BJ (cell line): ENCODE results near the gene TCF12. TPM values are rescaled to one million over a fixed set of nuclear protein-coding genes. Genes with fewer than 3 reads are reported as not detected.

Source experiments
- CTCF ChIA-PET: fragments of 350-600 bp; formaldehyde crosslinking; extraction: SDS; loops from one replicate; lab custom pipeline; 2021; ENCODE audit warnings: antibody characterized with exemption, inconsistent platforms; lab: Yijun Ruan, JAX
- POLR2A ChIA-PET: fragments of 300-600 bp; sonication (Branson Sonifier 250); formaldehyde crosslinking; extraction: SDS; loops from one replicate; lab custom pipeline; 2021; ENCODE audit warnings: antibody characterized with exemption; lab: Charles Lee
- DNase-seq: peaks from one replicate; pipeline ENCODE4 v3.0.0-alpha.2; 2011; ENCODE audit warnings: low read depth
- H3K27me3 ChIP-seq: 2 replicates; pipeline ENCODE4 v1.6.0; 2011; ENCODE audit warnings: low read length; ENCODE audit not compliant: control insufficient read depth, insufficient read depth
- H3K36me3 ChIP-seq: 2 replicates; pipeline ENCODE4 v1.5.1; 2011; ENCODE audit warnings: low read length; ENCODE audit not compliant: control insufficient read depth, insufficient read depth
- H3K4me3 ChIP-seq: 2 replicates; pipeline ENCODE4 v1.5.1; 2011; ENCODE audit warnings: low read depth, mild to moderate bottlenecking, control low read depth, low read length
- CTCF ChIP-seq: IDR thresholded peaks from 2 replicates; pipeline ENCODE4 v1.5.1; 2011; ENCODE audit warnings: low read depth, mild to moderate bottlenecking, control low read depth, inconsistent platforms, low read length, moderate library complexity; ENCODE audit not compliant: insufficient read depth
- polyA plus RNA-seq: library from polyadenylated mRNA; depleted of rRNA; stranded (reverse); fragments of >200 nt; gene quantifications from 2 replicates; pipeline ENCODE4 v1.2.3, GENCODE V29; 2011

Gene TCF12
- polyA plus RNA-seq, 1 experiment, result 134 TPM

- CTCF ChIA-PET, result interaction anchor here (1.1 to 2.1 kb wide), 2 partner anchors 10 to 150 kb away, joined by 3 to 8 read pairs; no protein-coding TSS in a partner anchor
Observed at GRCh38 chr15:57156210-57156884, 237.9 kb downstream of the TCF12 start.

GRCh38 chr15:57158589-57158988 is 240.1 kb downstream of the TCF12 start:
- CTCF ChIA-PET, result interaction anchor here (0.7 to 2.1 kb wide), 3 partner anchors 8 to 136 kb away, joined by 4 to 10 read pairs (median 4); no protein-coding TSS in a partner anchor
- no peak overlapping the region for H3K4me3 ChIP-seq
- POLR2A ChIA-PET, result no interaction called here
- DNase-seq, result no peak
- H3K27me3 ChIP-seq, result no peaks in the 10 kb centered on the region
- no peak for TF ChIP-seq CTCF
- no peaks in the 10 kb centered on the region for H3K36me3 ChIP-seq

More at GRCh38 chr15:57156210-57156884, 237.9 kb downstream of the TCF12 start:
- POLR2A ChIA-PET, result no interaction called here
- DNase-seq, result no peak
- no peak for TF ChIP-seq CTCF
- peaks cover 1% of the 10 kb centered on the region; the same call in 1 of the 2 replicates for H3K36me3 ChIP-seq
- no peak overlapping the region for H3K4me3 ChIP-seq
- no peaks in the 10 kb centered on the region for H3K27me3 ChIP-seq

- POLR2A ChIA-PET, result no interaction called here
- no peak for DNase-seq
- no peaks in the 10 kb centered on the region for H3K36me3 ChIP-seq
- CTCF ChIA-PET, result interaction anchor here (1.0 to 2.1 kb wide), 3 partner anchors 8 to 146 kb away, joined by 4 to 10 read pairs (median 4); no protein-coding TSS in a partner anchor
- no peaks in the 10 kb centered on the region for H3K27me3 ChIP-seq
- no peak for TF ChIP-seq CTCF
- H3K4me3 ChIP-seq, result no peak overlapping the region
Observed at GRCh38 chr15:57158997-57159668, 240.7 kb downstream of the TCF12 start.

- no peak for DNase-seq
- ChIA-PET CTCF (interaction anchor here (0.6 to 1.7 kb wide), 2 partner anchors 54 to 145 kb away, joined by 3 to 4 read pairs; no protein-coding TSS in a partner anchor), POLR2A (no interaction called here)
- Histone ChIP-seq H3K27me3 (no peaks in the 10 kb centered on the region), H3K36me3 (no peaks in the 10 kb centered on the region), H3K4me3 (no peak overlapping the region)
- TF ChIP-seq CTCF, result no peak
Observed at GRCh38 chr15:57159767-57160166, 241.3 kb downstream of the TCF12 start.
